MM.1S (cell line): Measurements from ENCODE around the gene IGFBP1.

Source experiments
- DNase-seq: peaks from one replicate; pipeline ENCODE4 v3.0.0-alpha.2; 2015
- H2AFZ ChIP-seq: fragments of 300-600 bp; sonication (generic); 2 replicates; pipeline ENCODE4 v1.6.0; 2016; ENCODE audit warnings: antibody characterized with exemption, low read length
- H3F3A ChIP-seq: fragments of 300-600 bp; sonication (generic); 2 replicates; pipeline ENCODE4 v1.6.1; 2016; ENCODE audit warnings: mild to moderate bottlenecking, antibody characterized with exemption, low read length, moderate library complexity, mixed read lengths; ENCODE audit not compliant: insufficient read depth
- H3K27ac ChIP-seq: fragments of 300-600 bp; sonication (generic); 2 replicates; pipeline ENCODE4 v1.5.1; 2016; ENCODE audit warnings: mild to moderate bottlenecking, low read length
- H3K27me3 ChIP-seq: fragments of 300-600 bp; sonication (generic); replicated peaks from 2 replicates; pipeline ENCODE4 v1.6.0; 2016; ENCODE audit warnings: low read length; ENCODE audit not compliant: insufficient read depth
- H3K36me3 ChIP-seq: fragments of 300-600 bp; sonication (generic); replicated peaks from 2 replicates; pipeline ENCODE4 v1.6.1; 2016; ENCODE audit warnings: mild to moderate bottlenecking, low read length, mixed read lengths; ENCODE audit not compliant: insufficient read depth
- H3K4me1 ChIP-seq: fragments of 300-600 bp; sonication (generic); 2 replicates; pipeline ENCODE4 v1.6.1; 2016; ENCODE audit warnings: low read length, mixed read lengths
- H3K4me2 ChIP-seq: fragments of 300-600 bp; sonication (generic); 2 replicates; pipeline ENCODE4 v1.6.0; 2016; ENCODE audit warnings: low read depth, low read length
- H3K4me3 ChIP-seq: fragments of 300-600 bp; sonication (generic); 2 replicates; pipeline ENCODE4 v1.5.1; 2016; ENCODE audit warnings: low read length, mixed read lengths
- H3K79me2 ChIP-seq: fragments of 300-600 bp; sonication (generic); 2 replicates; pipeline ENCODE4 v1.6.1; 2016; ENCODE audit warnings: mixed run types, low read length, mixed read lengths
- H3K9ac ChIP-seq: fragments of 300-600 bp; sonication (generic); 2 replicates; pipeline ENCODE4 v1.6.1; 2016; ENCODE audit warnings: low read length, mixed read lengths
- H3K9me2 ChIP-seq: fragments of 300-600 bp; sonication (generic); replicated peaks from 2 replicates; pipeline ENCODE4 v1.6.1; 2016; ENCODE audit warnings: mild to moderate bottlenecking, low read length, mixed read lengths; ENCODE audit not compliant: insufficient read depth
- H3K9me3 ChIP-seq: fragments of 300-600 bp; sonication (generic); replicated peaks from 2 replicates; pipeline ENCODE4 v1.6.1; 2016; ENCODE audit warnings: mild to moderate bottlenecking, low read length, mixed read lengths; ENCODE audit not compliant: insufficient read depth
- H4K20me1 ChIP-seq: fragments of 300-600 bp; sonication (generic); 2 replicates; pipeline ENCODE4 v1.6.1; 2016; ENCODE audit warnings: mild to moderate bottlenecking, low read length, moderate library complexity, mixed read lengths; ENCODE audit not compliant: insufficient read depth
- CTCF ChIP-seq: fragments of 300-600 bp; sonication (generic); IDR thresholded peaks from 2 replicates; pipeline ENCODE4 v1.5.1; 2016; ENCODE audit warnings: antibody characterized with exemption, low read length, mixed read lengths
- EZH2 ChIP-seq: fragments of 300-600 bp; sonication (generic); optimal IDR thresholded peaks from 2 replicates; pipeline ENCODE3; 2017; ENCODE audit warnings: low read depth, mild to moderate bottlenecking, antibody characterized with exemption, low read length, mixed read lengths
- EZH2phosphoT487 ChIP-seq: fragments of 300-600 bp; sonication (generic); IDR thresholded peaks from 2 replicates; pipeline ENCODE4 v1.6.1; 2018; ENCODE audit warnings: antibody characterized with exemption, low read length

The IGFBP1 gene

GRCh38 chr7:45909561-45909960 lies 21.3 kb downstream of the IGFBP1 start:
- H4K20me1 ChIP-seq, result no peaks in the 10 kb centered on the region
- H3K36me3 ChIP-seq, result no peaks in the 10 kb centered on the region
- H3K9ac ChIP-seq, result no peak overlapping the region
- H3K4me3 ChIP-seq, result no peak overlapping the region
- no peak overlapping the region for H3K4me2 ChIP-seq
- no peak for TF ChIP-seq EZH2
- TF ChIP-seq CTCF, result no peak
- no peak for TF ChIP-seq EZH2phosphoT487
- no peaks in the 10 kb centered on the region for H3F3A ChIP-seq
- H3K9me2 ChIP-seq, result no peaks in the 10 kb centered on the region
- no peaks in the 10 kb centered on the region for H3K79me2 ChIP-seq
- H3K27ac ChIP-seq, result no peak overlapping the region
- no peaks in the 10 kb centered on the region for H3K9me3 ChIP-seq
- DNase-seq, result no peak
- H3K27me3 ChIP-seq, result no peaks in the 10 kb centered on the region
- H2AFZ ChIP-seq, result no peak overlapping the region
- no peaks in the 10 kb centered on the region for H3K4me1 ChIP-seq

GRCh38 chr7:45910855-45911254 lies 22.6 kb downstream of the IGFBP1 start:
- Histone ChIP-seq H2AFZ (no peak overlapping the region), H3K4me2 (no peak overlapping the region), H3K27me3 (no peaks in the 10 kb centered on the region), H3F3A (no peaks in the 10 kb centered on the region), H3K4me1 (no peaks in the 10 kb centered on the region), H3K36me3 (no peaks in the 10 kb centered on the region), H3K9me3 (no peaks in the 10 kb centered on the region), H3K79me2 (no peaks in the 10 kb centered on the region), H3K9me2 (no peaks in the 10 kb centered on the region), H3K27ac (no peak overlapping the region), H3K4me3 (no peak overlapping the region), H4K20me1 (no peaks in the 10 kb centered on the region), H3K9ac (no peak overlapping the region)
- TF ChIP-seq EZH2, result no peak
- no peak for DNase-seq

GRCh38 chr7:45911311-45911710 lies 23.0 kb downstream of the IGFBP1 start:
- H3K27ac ChIP-seq, result no peak overlapping the region
- H4K20me1 ChIP-seq, result no peaks in the 10 kb centered on the region
- no peaks in the 10 kb centered on the region for H3K27me3 ChIP-seq
- no peaks in the 10 kb centered on the region for H3K79me2 ChIP-seq
- H2AFZ ChIP-seq, result no peak overlapping the region
- no peaks in the 10 kb centered on the region for H3K36me3 ChIP-seq
- no peaks in the 10 kb centered on the region for H3F3A ChIP-seq
- DNase-seq, result no peak
- H3K9ac ChIP-seq, result no peak overlapping the region
- no peaks in the 10 kb centered on the region for H3K4me1 ChIP-seq
- no peak for TF ChIP-seq EZH2
- TF ChIP-seq CTCF, result no peak
- TF ChIP-seq EZH2phosphoT487, result no peak
- H3K4me2 ChIP-seq, result no peak overlapping the region
- no peaks in the 10 kb centered on the region for H3K9me3 ChIP-seq
- no peaks in the 10 kb centered on the region for H3K9me2 ChIP-seq
- H3K4me3 ChIP-seq, result no peak overlapping the region

GRCh38 chr7:45912972-45913371 lies 24.7 kb downstream of the IGFBP1 start:
- 0 out of 2 replicates have a peak, but pooled peaks cover under 1% of the 10 kb centered on the region for H3K4me1 ChIP-seq
- H2AFZ ChIP-seq, result no peak overlapping the region
- DNase-seq, result no peak
- no peak overlapping the region for H3K9ac ChIP-seq
- no peaks in the 10 kb centered on the region for H3K9me2 ChIP-seq
- TF ChIP-seq EZH2phosphoT487, result no peak
- TF ChIP-seq CTCF, result no peak
- no peak overlapping the region for H3K27ac ChIP-seq
- no peaks in the 10 kb centered on the region for H3K27me3 ChIP-seq
- H3K79me2 ChIP-seq, result no peaks in the 10 kb centered on the region
- H3K36me3 ChIP-seq, result no peaks in the 10 kb centered on the region
- no peak overlapping the region for H3K4me3 ChIP-seq
- H3K9me3 ChIP-seq, result no peaks in the 10 kb centered on the region
- no peaks in the 10 kb centered on the region for H4K20me1 ChIP-seq
- H3K4me2 ChIP-seq, result no peak overlapping the region
- H3F3A ChIP-seq, result no peaks in the 10 kb centered on the region
